Cardiac fibroblast (primary cell): ENCODE measurements around the gene EFHD2.
A peak's percentile ranks its signal among the peaks of the same experiment; 100 is the strongest.

Source experiments
- DNase-seq, 2 donors: peaks; one replicate each; pipeline versions ENCODE4 v3.0.0 to v3.0.0-alpha.2; 2010; ENCODE audit warnings: low read depth in 2 of 2
- H3K4me3 ChIP-seq, 2 donors: replicated peaks in 1 of 2; 1 replicate in 1 of 2; 2 replicates in 1 of 2; pipeline ENCODE4 v1.5.1; 2011; ENCODE audit warnings: low read depth in 2 of 2, low read length in 2 of 2, mild to moderate bottlenecking in 2 of 2, moderate library complexity in 1 of 2
- CTCF ChIP-seq: IDR thresholded peaks from one replicate; pipeline ENCODE4 v1.5.1; 2011; ENCODE audit warnings: low read depth, mild to moderate bottlenecking, low read length, inconsistent platforms

The EFHD2 gene

DNA sequence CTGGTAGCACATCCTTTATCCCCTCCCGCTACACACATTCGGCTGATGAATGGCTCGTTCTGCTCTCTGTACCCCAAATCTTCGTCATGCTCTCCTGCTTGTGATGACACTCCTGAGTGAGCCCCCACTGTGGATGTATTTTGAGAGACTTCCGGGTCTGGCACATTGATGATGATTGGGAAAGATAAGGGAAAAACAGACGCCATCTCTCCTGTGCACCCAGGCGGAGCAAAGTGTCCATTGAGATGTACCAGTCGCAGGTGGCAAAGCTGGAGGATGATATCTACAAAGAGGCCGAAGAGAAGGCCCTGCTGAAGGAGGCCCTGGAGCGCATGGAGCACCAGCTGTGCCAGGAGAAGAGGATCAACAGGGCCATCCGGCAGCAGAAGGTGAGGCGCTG lies 27.9 kb upstream of the EFHD2 start:
- no peak overlapping the region for H3K4me3 ChIP-seq
- no peak for TF ChIP-seq CTCF
- no peak for DNase-seq

GRCh38 chr1:15382601-15383518 lies 26.8 kb upstream of the EFHD2 start:
- DNase-seq: no peak
- no peak for TF ChIP-seq CTCF
- H3K4me3 ChIP-seq: no peak overlapping the region

DNA sequence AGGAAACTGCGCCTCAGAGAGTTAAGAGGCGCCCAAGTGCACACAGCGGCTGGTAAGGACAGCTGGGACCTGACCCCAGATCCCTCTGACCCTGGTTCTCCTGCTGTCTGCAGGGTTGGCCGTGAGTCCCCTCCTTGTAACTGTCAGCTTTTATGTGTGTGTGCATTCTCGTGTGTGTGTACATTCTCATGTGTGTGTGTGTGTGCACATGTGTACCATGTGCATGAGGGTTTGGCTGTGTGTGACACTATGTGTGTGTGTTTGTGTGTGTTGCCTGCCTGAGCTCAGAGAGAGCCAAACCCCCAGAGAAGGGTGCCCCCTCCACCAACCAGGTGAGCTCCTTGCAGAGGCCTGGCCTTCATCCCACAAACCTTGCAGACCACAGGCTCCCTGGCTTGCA lies 25.9 kb upstream of the EFHD2 start:
- no peak for DNase-seq
- no peak overlapping the region for H3K4me3 ChIP-seq
- TF ChIP-seq CTCF: no peak

- no peak overlapping the region for H3K4me3 ChIP-seq
- no peak for TF ChIP-seq CTCF
- peak in 1 of 2 donors; percentile 10 for DNase-seq
Observed at GRCh38 chr1:15384301-15384901, 25.3 kb upstream of the EFHD2 start.

GRCh38 chr1:15385420-15385819 lies 24.3 kb upstream of the EFHD2 start:
- TF ChIP-seq CTCF: no peak
- no peak for DNase-seq
- H3K4me3 ChIP-seq: no peak overlapping the region

GRCh38 chr1:15386164-15386749 lies 23.4 kb upstream of the EFHD2 start:
- no peak for TF ChIP-seq CTCF
- no peak for DNase-seq
- H3K4me3 ChIP-seq: no peak overlapping the region
